OCI-LY7 (cell line): Measurements from ENCODE around the gene GNG7. TPM values are rescaled to one million over a fixed set of nuclear protein-coding genes. Genes with fewer than 3 reads are reported as not detected.
"Not testable (repeated sequence)": the region's sequence is repeated elsewhere in the genome, so short reads cannot be mapped to it uniquely, and the experiment has no call there.

Source experiments
- BruUV-seq: library from RNA; stranded (reverse); fragments of 400-500 nt; replicated peaks from 2 replicates; lab custom pipeline; 2021; lab: Mats Ljungman, UMichigan
- CTCF ChIA-PET: fragments of 300-600 bp; sonication (Branson Sonifier 250); formaldehyde crosslinking; loops from one replicate; lab custom pipeline; 2022; ENCODE audit warnings: antibody characterized with exemption; ENCODE audit not compliant: unreplicated experiment; lab: Charles Lee
- POLR2A ChIA-PET: fragments of 300-600 bp; sonication (Branson Sonifier 250); formaldehyde crosslinking; loops from one replicate; lab custom pipeline; 2022; ENCODE audit warnings: antibody characterized with exemption; lab: Charles Lee
- DNase-seq: peaks from one replicate; pipeline ENCODE4 v3.0.0-alpha.2; 2015; ENCODE audit warnings: low spot score
- H2AFZ ChIP-seq: fragments of 200-600 bp; sonication (generic), shearing (Covaris generic); 2 replicates; pipeline ENCODE4 v1.6.1; 2014; ENCODE audit warnings: mild to moderate bottlenecking, antibody characterized with exemption, low read length, moderate library complexity
- H3K27ac ChIP-seq: fragments of 200-600 bp; sonication (generic); 2 replicates; pipeline ENCODE4 v1.5.1; 2014; ENCODE audit warnings: mixed run types, low read depth, mild to moderate bottlenecking, moderate library complexity, low read length, inconsistent platforms; ENCODE audit not compliant: poor library complexity, severe bottlenecking
- H3K36me3 ChIP-seq: fragments of 200-600 bp; sonication (generic); 2 replicates; pipeline ENCODE4 v1.6.1; 2014; ENCODE audit warnings: mild to moderate bottlenecking, antibody characterized with exemption, low read length, moderate library complexity, mixed read lengths; ENCODE audit not compliant: insufficient read depth
- H3K4me1 ChIP-seq: fragments of 200-600 bp; sonication (generic); 2 replicates; pipeline ENCODE4 v1.5.1; 2014; ENCODE audit warnings: mild to moderate bottlenecking, low read length; ENCODE audit not compliant: insufficient read depth, poor library complexity, severe bottlenecking
- H3K4me2 ChIP-seq: fragments of 200-600 bp; sonication (generic); 2 replicates; pipeline ENCODE4 v1.6.1; 2014; ENCODE audit warnings: mild to moderate bottlenecking, low read length
- H3K4me3 ChIP-seq: fragments of 200-600 bp; sonication (generic); 2 replicates; pipeline ENCODE4 v1.5.1; 2014; ENCODE audit warnings: mild to moderate bottlenecking, low read depth, low read length; ENCODE audit not compliant: poor library complexity, severe bottlenecking
- H3K79me2 ChIP-seq: fragments of 200-600 bp; sonication (generic); 2 replicates; pipeline ENCODE4 v1.6.1; 2016; ENCODE audit warnings: low read depth, mild to moderate bottlenecking, low read length, moderate library complexity, mixed read lengths; ENCODE audit not compliant: insufficient read depth
- H3K9me2 ChIP-seq: fragments of 200-600 bp; sonication (generic); 2 replicates; pipeline ENCODE4 v1.6.1; 2016; ENCODE audit warnings: mild to moderate bottlenecking, low read length, mixed read lengths; ENCODE audit not compliant: insufficient read depth
- H3K9me3 ChIP-seq: fragments of 200-600 bp; sonication (generic); 2 replicates; pipeline ENCODE4 v1.6.1; 2014; ENCODE audit warnings: mild to moderate bottlenecking, mixed run types, low read length, mixed read lengths
- H4K20me1 ChIP-seq: fragments of 200-600 bp; sonication (generic); 2 replicates; pipeline ENCODE4 v1.6.1; 2014; ENCODE audit warnings: mild to moderate bottlenecking, antibody characterized with exemption, low read length, moderate library complexity, mixed read lengths; ENCODE audit not compliant: insufficient read depth
- EZH2phosphoT487 ChIP-seq: fragments of 200-600 bp; sonication (generic); IDR thresholded peaks from 2 replicates; pipeline ENCODE4 v1.6.1; 2018; ENCODE audit warnings: low read depth, borderline replicate concordance, mild to moderate bottlenecking, mixed run types, antibody characterized with exemption, low read length, moderate library complexity, mixed read lengths
- intact Hi-C: fragments of 100-400 bp; cut with micrococcal nuclease; formaldehyde crosslinking; loops from one replicate; pipeline ENCODE4 v1.10.0; 2022; ENCODE audit not compliant: unreplicated experiment
- total RNA-seq, 2 experiments: library from RNA; depleted of rRNA in 1 of 2; stranded (reverse); fragments of >200 nt in 1 of 2; shearing (Covaris generic) in 1 of 2; gene quantifications; 2 replicates each; pipeline ENCODE4 v1.2.3, GENCODE V29; 2014 to 2022
- TF ChIP-seq, protein P1 (sequence below): fragments of 200-600 bp; sonication (generic); conservative IDR thresholded peaks from 2 replicates; pipeline ENCODE4 v1.5.1; 2014; ENCODE audit warnings: mild to moderate bottlenecking, antibody characterized with exemption, low read length, moderate library complexity, mixed read lengths

GNG7 gene
- total RNA-seq, 2 experiments from 2014 or later = 13.9 to 15.3 TPM

DNA sequence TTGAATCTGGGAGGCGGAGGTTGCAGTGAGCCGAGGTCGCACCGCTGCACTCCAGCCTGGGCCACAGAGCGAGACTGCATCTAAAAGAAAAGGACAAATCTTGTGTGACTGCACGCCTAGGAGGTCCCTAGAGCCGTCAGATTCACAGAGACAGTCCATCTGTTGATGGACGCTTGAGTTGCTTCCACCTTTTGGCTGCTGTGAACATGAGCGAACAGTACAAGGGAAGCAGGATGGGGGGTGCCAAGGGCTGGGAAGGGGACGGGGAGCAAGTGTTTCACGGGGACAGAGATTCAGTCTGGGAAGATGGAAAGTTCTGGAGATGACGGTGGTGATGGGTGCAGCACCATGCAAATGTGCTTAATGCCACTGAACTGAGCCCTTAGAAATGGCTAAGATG lies 78.7 kb downstream of the GNG7 start:
- peaks cover 10% of the 10 kb centered on the region for H3K36me3 ChIP-seq
- DNase-seq = peak; percentile 55
- no TSS peak for BruUV-seq
- H3K4me3 ChIP-seq = peak overlapping the region; percentile 5
- peaks cover 96% of the 10 kb centered on the region for H3K4me1 ChIP-seq
- no peaks in the 10 kb centered on the region for H3K9me2 ChIP-seq
- intact Hi-C loops = loop anchor here (10.0 kb wide), 1 partner anchor 529 kb away; the partner anchor contains the start of genes IZUMO4 and MOB3A
- H3K27ac ChIP-seq = peak overlapping the region; percentile 93
- ChIA-PET POLR2A (interaction anchor here (0.7 to 1.2 kb wide), 2 partner anchors 14 to 386 kb away, joined by 4 to 5 read pairs; no protein-coding TSS in a partner anchor), CTCF (interaction anchor here (1.0 kb wide), 1 partner anchor 147 kb away, joined by 4 read pairs; the partner anchor contains the start of gene GADD45B)
- peaks cover 10% of the 10 kb centered on the region for H3K9me3 ChIP-seq
- TF ChIP-seq EZH2phosphoT487 = no peak
- TF ChIP-seq, protein P1, sequence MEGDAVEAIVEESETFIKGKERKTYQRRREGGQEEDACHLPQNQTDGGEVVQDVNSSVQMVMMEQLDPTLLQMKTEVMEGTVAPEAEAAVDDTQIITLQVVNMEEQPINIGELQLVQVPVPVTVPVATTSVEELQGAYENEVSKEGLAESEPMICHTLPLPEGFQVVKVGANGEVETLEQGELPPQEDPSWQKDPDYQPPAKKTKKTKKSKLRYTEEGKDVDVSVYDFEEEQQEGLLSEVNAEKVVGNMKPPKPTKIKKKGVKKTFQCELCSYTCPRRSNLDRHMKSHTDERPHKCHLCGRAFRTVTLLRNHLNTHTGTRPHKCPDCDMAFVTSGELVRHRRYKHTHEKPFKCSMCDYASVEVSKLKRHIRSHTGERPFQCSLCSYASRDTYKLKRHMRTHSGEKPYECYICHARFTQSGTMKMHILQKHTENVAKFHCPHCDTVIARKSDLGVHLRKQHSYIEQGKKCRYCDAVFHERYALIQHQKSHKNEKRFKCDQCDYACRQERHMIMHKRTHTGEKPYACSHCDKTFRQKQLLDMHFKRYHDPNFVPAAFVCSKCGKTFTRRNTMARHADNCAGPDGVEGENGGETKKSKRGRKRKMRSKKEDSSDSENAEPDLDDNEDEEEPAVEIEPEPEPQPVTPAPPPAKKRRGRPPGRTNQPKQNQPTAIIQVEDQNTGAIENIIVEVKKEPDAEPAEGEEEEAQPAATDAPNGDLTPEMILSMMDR = no peak
- peak overlapping the region; percentile 73 for H3K4me2 ChIP-seq
- H3K79me2 ChIP-seq = peaks cover 8% of the 10 kb centered on the region; the same call in 1 of the 2 replicates
- peak overlapping the region; percentile 7; the same call in 1 of the 2 replicates for H2AFZ ChIP-seq
- no peaks in the 10 kb centered on the region for H4K20me1 ChIP-seq

DNA sequence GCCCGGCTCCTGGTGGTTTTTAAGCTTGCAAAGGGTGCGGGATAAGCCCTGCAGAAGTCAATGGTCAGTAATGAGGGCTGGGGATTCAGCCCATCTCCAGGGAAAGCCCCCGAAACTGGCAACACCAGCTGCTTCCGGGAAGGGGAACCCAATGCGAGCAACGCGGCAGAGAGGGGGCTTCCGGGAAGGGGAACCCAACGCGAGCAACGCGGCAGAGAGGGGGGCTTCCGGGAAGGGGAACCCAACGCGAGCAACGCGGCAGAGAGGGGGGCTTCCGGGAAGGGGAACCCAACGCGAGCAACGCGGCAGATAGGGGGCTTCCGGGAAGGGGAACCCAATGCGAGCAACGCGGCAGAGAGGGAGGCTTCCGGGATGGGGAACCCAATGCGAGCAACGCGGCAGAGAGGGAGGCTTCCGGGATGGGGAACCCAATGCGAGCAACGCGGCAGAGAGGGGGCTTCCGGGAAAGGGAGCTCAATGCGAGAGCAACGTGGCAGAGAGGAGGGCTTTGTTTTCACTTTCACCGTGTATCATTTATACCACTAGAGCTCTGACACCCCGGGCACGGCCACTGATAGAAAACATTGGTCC lies 80.0 kb downstream of the GNG7 start:
- POLR2A ChIA-PET = interaction anchor here (0.6 to 1.3 kb wide), 8 partner anchors 10 to 580 kb away, joined by 3 to 8 read pairs (median 4); partner anchors contain the start of gene GADD45B

DNA sequence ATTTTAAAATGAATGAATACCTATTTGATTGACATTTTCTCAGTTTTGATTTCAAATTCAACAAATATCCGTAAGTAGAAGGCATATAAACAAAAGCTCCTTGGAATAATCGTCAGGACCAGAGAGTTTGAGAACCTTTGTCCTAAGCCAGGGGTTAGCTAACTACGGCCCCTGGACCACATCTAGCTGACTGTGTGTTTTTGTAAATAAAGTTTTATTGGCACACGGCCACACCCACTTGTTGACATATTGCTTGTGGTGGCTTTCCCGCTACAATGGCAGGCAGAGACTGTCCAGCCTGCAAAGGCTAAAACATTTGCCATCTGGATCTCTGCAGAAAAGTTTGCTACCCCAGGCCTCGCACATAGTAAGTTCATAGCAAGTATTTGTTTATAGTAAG lies 83.4 kb downstream of the GNG7 start:
- no peaks in the 10 kb centered on the region for H3K9me2 ChIP-seq
- no TSS peak for BruUV-seq
- DNase-seq = peak; percentile 61
- H3K4me1 ChIP-seq = peaks cover 88% of the 10 kb centered on the region
- H3K4me2 ChIP-seq = peak overlapping the region; percentile 64
- H3K27ac ChIP-seq = peak overlapping the region; percentile 67
- H3K9me3 ChIP-seq = peaks cover 6% of the 10 kb centered on the region; the same call in 1 of the 2 replicates
- CTCF ChIA-PET = interaction anchor here (0.6 kb wide), 1 partner anchor 512 kb away, joined by 6 read pairs; no protein-coding TSS in a partner anchor
- intact Hi-C loops = loop anchor here (10.0 kb wide), 1 partner anchor 454 kb away; the partner anchor contains the start of gene DOT1L
- POLR2A ChIA-PET = interaction anchor here (0.6 to 5.5 kb wide), 4 partner anchors 15 to 860 kb away, joined by 3 to 51 read pairs (median 4); partner anchors contain the start of gene GADD45B
- TF ChIP-seq, protein P1 = no peak
- peak overlapping the region; percentile 72 for H2AFZ ChIP-seq
- H4K20me1 ChIP-seq = no peaks in the 10 kb centered on the region
- H3K4me3 ChIP-seq = peak overlapping the region; percentile 42
- H3K79me2 ChIP-seq = peaks cover 8% of the 10 kb centered on the region; the same call in 1 of the 2 replicates
- no peaks in the 10 kb centered on the region for H3K36me3 ChIP-seq

More for the DNA sequence above, 80.0 kb downstream of the GNG7 start:
- CTCF ChIA-PET = interaction anchor here (0.6 to 0.7 kb wide), 3 partner anchors 13 to 347 kb away, joined by 3 to 5 read pairs (median 3); no protein-coding TSS in a partner anchor
- H3K9me2 ChIP-seq, H3K36me3 ChIP-seq, H3K9me3 ChIP-seq, BruUV-seq, H4K20me1 ChIP-seq, H3K79me2 ChIP-seq: not testable (repeated sequence)
- intact Hi-C loops = loop anchor here (10.0 kb wide), 1 partner anchor 528 kb away; the partner anchor contains the start of genes IZUMO4 and MOB3A
- peak overlapping the region; percentile 64 for H3K4me3 ChIP-seq
- peak; percentile 81 for DNase-seq
- peak overlapping the region; percentile 33; the same call in 1 of the 2 replicates for H2AFZ ChIP-seq
- H3K27ac ChIP-seq = peak overlapping the region; percentile 93
- peak overlapping the region; percentile 70 for H3K4me2 ChIP-seq
- H3K4me1 ChIP-seq = peaks cover 96% of the 10 kb centered on the region
